Fibroblast of pulmonary artery (primary cell): Measurements from ENCODE around the gene COX19.

Experiments
- DNase-seq: peaks from one replicate; pipeline ENCODE4 v3.0.0-alpha.2; 2010; ENCODE audit warnings: low read depth
- H3K4me3 ChIP-seq: replicated peaks from 2 replicates; pipeline ENCODE4 v1.5.1; 2011; ENCODE audit warnings: low read depth, mild to moderate bottlenecking, control low read depth, low read length, moderate library complexity
- TF ChIP-seq, protein P1 (sequence below): IDR thresholded peaks from 2 replicates; pipeline ENCODE4 v1.5.1; 2011; ENCODE audit warnings: mild to moderate bottlenecking, control low read depth, low read length, inconsistent platforms; ENCODE audit errors: missing control alignments

COX19 gene

GRCh38 chr7:994592-995308 is 19.4 kb upstream of the COX19 start:
- H3K4me3 ChIP-seq = no peak overlapping the region
- no peak for DNase-seq
- TF ChIP-seq, protein P1, sequence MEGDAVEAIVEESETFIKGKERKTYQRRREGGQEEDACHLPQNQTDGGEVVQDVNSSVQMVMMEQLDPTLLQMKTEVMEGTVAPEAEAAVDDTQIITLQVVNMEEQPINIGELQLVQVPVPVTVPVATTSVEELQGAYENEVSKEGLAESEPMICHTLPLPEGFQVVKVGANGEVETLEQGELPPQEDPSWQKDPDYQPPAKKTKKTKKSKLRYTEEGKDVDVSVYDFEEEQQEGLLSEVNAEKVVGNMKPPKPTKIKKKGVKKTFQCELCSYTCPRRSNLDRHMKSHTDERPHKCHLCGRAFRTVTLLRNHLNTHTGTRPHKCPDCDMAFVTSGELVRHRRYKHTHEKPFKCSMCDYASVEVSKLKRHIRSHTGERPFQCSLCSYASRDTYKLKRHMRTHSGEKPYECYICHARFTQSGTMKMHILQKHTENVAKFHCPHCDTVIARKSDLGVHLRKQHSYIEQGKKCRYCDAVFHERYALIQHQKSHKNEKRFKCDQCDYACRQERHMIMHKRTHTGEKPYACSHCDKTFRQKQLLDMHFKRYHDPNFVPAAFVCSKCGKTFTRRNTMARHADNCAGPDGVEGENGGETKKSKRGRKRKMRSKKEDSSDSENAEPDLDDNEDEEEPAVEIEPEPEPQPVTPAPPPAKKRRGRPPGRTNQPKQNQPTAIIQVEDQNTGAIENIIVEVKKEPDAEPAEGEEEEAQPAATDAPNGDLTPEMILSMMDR = no peak

DNA sequence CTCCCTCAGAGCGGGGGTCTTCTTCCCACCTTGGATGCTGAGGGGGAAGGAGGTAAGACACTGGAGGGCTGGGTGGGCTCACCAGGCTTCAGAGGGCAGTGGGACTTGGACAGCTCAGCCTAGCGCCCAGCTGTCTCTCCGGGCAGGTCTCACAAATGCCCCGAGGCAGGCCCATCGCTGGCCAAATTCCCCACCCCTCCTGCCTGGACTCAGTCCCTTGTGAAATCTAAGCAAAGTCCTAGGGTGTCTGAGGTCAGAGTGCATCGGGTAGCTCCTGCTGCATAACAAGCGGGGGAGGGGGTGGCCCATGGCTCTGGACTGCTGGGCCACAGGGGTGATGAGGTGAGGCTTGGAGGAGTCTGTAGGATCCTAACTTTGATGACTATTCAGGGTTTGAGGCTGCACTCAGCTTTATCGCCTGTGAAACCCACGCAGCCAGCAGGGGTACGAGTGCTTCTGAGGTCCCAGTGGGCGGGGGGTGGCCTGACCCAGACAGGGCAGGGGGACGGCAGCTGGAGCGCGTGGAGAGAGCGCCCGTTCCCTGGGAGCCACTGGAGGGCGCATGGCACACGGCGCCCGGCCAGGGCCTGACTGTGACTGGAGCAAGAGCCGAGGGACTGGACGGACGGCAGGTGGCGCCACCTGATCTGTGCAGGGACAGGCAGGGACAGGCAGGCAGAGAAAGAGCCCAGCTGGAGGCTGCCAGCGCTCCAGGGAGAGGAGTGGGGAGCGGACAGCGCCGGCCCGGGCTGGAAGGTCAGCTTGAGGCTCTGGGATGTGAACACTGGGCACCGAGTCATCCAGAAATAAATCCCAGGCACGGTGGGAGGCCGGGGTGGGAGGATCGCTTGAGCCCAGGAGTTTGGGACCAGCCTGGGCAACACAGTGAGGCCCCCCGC is 17.6 kb upstream of the COX19 start:
- TF ChIP-seq, protein P1 = peak; percentile 100
- no peak overlapping the region for H3K4me3 ChIP-seq

DNA sequence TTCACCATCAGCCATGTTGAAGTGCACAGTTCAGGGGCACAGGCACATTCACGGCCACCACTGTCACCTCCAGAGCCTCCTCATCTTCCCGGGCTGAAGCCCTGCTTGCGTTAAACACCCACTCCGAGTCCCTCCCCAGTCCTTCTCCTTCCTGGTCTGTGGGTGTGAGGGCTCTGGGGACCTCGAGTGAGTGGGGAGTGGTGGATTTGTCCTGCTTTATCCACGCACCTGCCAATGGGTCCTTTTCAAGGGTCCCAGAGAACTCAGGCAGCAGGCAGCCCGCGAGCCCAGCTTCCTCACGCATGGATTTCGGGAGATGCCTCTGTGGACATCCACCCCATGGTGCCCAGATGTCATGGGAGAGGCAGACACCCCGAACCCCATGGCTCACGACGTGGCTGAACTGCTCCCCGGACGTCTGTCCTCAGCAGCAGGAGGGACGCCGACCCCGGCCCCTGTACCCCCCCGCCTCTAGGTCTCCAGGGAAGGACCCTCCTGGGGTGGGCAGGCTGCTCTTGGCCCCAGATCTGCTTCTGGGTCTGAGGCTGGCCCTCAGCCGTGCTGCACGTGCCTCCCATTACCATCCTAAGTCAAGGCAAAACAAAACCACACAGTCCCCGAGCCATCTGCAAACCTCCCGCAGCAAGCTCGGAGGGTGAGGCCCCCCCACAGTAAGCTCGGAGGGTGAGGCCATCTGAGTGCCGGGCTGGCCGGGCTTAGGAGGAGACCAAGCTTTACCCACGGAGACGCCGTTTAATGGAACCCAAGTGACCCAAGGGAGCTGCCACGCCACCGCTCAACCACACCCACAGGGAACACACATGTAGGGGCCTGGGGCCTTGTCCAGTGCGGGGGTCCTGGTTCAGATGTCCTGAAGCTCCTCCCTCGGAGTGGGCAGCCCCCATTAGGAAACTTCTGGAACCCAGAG is 16.6 kb upstream of the COX19 start:
- H3K4me3 ChIP-seq = no peak overlapping the region
- DNase-seq = no peak
- TF ChIP-seq, protein P1 = no peak

More for the DNA sequence above, 17.6 kb upstream of the COX19 start:
- DNase-seq = peak; percentile 96

- TF ChIP-seq, protein P1 = no peak
- no peak overlapping the region for H3K4me3 ChIP-seq
- no peak for DNase-seq
These were observed 15.8 kb upstream of the COX19 start for GRCh38 chr7:990933-991728.

GRCh38 chr7:990352-990932 is 15.1 kb upstream of the COX19 start:
- H3K4me3 ChIP-seq = no peak overlapping the region
- TF ChIP-seq, protein P1 = no peak
- DNase-seq = no peak
